ENCODE results near the gene DCAF17.

DNA sequence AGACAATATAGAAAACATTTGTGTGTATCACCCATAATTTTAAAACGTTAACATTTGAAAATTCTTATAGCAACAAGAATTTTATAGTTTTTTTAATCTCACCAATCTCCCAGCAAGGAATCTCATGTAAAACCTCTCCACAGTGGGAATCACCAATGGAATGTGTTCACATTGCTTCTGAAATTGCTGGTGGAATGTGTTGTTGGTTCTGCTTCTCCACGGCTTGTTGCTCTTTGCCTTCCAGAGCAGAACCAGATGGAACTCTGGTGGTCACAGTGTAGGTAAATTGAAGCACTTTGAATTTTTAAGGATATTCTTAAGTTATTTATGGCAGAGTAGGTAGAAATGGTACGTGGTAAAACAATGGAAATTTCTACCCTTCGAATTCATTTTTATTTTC lies 35.1 kb downstream of the DCAF17 start:
- TF ChIP-seq POLR2A (IDR thresholded peaks at IDR 0.05) (no peak), POLR2AphosphoS5 (IDR thresholded peaks at IDR 0.05) (no peak)

Measured in sigmoid colon (tissue), 4 donors.